ENCODE data around the gene MAVS. TPM values are rescaled to one million over a fixed set of nuclear protein-coding genes. Genes with fewer than 3 reads are reported as not detected.

MAVS gene
- total and polyA plus RNA-seq, 9 of the 15 experiments (the other 6 are each of a cell fraction or from before 2014, with no cell fraction given) = 1.6 to 22.0 (median 11.3) TPM

GRCh38 chr20:3909952-3910366 lies 63.3 kb downstream of the MAVS start (continued):
- no peak for TF ChIP-seq TSHZ1 (CRISPR knock-in tag; IDR thresholded peaks at IDR 0.05)
- no peak for TF ChIP-seq GTF2E2 (tag; IDR thresholded peaks at IDR 0.05)
- TF ChIP-seq CBX2 (IDR thresholded peaks at IDR 0.05; ENCODE audit: insufficient read depth, low read length, poor library complexity, severe bottlenecking) = no peak
- no peak for TF ChIP-seq PCBP2 (IDR thresholded peaks at IDR 0.05; ENCODE audit: low read depth, low read length, poor library complexity, severe bottlenecking)
- TF ChIP-seq ARHGAP35 (IDR thresholded peaks at IDR 0.05; ENCODE audit: partially characterized antibody) = no peak
- no peak for TF ChIP-seq NFE2L1 (tag; IDR thresholded peaks at IDR 0.05; ENCODE audit: borderline replicate concordance, low read depth)
- no peak for TF ChIP-seq KDM4B (IDR thresholded peaks at IDR 0.05; ENCODE audit: borderline replicate concordance in 2 of 2, low read depth in 1 of 2)
- no peak for TF ChIP-seq MCM3 (IDR thresholded peaks at IDR 0.05)
- TF ChIP-seq, protein P1, sequence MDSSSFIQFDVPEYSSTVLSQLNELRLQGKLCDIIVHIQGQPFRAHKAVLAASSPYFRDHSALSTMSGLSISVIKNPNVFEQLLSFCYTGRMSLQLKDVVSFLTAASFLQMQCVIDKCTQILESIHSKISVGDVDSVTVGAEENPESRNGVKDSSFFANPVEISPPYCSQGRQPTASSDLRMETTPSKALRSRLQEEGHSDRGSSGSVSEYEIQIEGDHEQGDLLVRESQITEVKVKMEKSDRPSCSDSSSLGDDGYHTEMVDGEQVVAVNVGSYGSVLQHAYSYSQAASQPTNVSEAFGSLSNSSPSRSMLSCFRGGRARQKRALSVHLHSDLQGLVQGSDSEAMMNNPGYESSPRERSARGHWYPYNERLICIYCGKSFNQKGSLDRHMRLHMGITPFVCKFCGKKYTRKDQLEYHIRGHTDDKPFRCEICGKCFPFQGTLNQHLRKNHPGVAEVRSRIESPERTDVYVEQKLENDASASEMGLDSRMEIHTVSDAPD (CRISPR knock-in tag; IDR thresholded peaks at IDR 0.05) = no peak
- TF ChIP-seq CEBPB (tag; IDR thresholded peaks at IDR 0.05) = no peak
- no peak for TF ChIP-seq RBFOX2 (IDR thresholded peaks at IDR 0.05; ENCODE audit: low read depth, low read length)
- TF ChIP-seq ZKSCAN3 (CRISPR knock-in tag; IDR thresholded peaks at IDR 0.05) = no peak
- no peak for TF ChIP-seq ZNF668 (CRISPR knock-in tag; IDR thresholded peaks at IDR 0.05)
- TF ChIP-seq MTA1 (IDR thresholded peaks at IDR 0.05; ENCODE audit: borderline replicate concordance) = peak; percentile 66; the same call in 1 of the 2 replicates
- TF ChIP-seq ZNF133 (CRISPR knock-in tag; IDR thresholded peaks at IDR 0.05) = no peak
- TF ChIP-seq STAT5B (CRISPR knock-in tag; IDR thresholded peaks at IDR 0.05) = no peak
- TF ChIP-seq SAFB (IDR thresholded peaks at IDR 0.05; ENCODE audit: borderline replicate concordance, low read depth, low read length) = no peak
- no peak for TF ChIP-seq RAD21 (CRISPR knock-in tag; conservative IDR thresholded peaks at IDR 0.05 in 1 of 2, IDR thresholded peaks at IDR 0.05 in 1 of 2)
- no peak for TF ChIP-seq TAF1 (IDR thresholded peaks at IDR 0.05; ENCODE audit: control insufficient read depth, extremely low read depth, insufficient read depth, low read length, severe bottlenecking)
- TF ChIP-seq TCF7L2 (IDR thresholded peaks at IDR 0.05; ENCODE audit: low read depth, low read length) = no peak
- TF ChIP-seq KDM2B (CRISPR knock-in tag; IDR thresholded peaks at IDR 0.05) = no peak
- TF ChIP-seq GATA2 (CRISPR knock-in tag; IDR thresholded peaks at IDR 0.05) = peak; percentile 93
- TF ChIP-seq, protein P2, sequence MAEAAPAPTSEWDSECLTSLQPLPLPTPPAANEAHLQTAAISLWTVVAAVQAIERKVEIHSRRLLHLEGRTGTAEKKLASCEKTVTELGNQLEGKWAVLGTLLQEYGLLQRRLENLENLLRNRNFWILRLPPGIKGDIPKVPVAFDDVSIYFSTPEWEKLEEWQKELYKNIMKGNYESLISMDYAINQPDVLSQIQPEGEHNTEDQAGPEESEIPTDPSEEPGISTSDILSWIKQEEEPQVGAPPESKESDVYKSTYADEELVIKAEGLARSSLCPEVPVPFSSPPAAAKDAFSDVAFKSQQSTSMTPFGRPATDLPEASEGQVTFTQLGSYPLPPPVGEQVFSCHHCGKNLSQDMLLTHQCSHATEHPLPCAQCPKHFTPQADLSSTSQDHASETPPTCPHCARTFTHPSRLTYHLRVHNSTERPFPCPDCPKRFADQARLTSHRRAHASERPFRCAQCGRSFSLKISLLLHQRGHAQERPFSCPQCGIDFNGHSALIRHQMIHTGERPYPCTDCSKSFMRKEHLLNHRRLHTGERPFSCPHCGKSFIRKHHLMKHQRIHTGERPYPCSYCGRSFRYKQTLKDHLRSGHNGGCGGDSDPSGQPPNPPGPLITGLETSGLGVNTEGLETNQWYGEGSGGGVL (CRISPR knock-in tag; IDR thresholded peaks at IDR 0.05) = no peak
- peak; percentile 48; the same call in 1 of the 2 replicates for TF ChIP-seq LEF1 (IDR thresholded peaks at IDR 0.05)
